ENCODE results near the gene SSC4D.

DNA sequence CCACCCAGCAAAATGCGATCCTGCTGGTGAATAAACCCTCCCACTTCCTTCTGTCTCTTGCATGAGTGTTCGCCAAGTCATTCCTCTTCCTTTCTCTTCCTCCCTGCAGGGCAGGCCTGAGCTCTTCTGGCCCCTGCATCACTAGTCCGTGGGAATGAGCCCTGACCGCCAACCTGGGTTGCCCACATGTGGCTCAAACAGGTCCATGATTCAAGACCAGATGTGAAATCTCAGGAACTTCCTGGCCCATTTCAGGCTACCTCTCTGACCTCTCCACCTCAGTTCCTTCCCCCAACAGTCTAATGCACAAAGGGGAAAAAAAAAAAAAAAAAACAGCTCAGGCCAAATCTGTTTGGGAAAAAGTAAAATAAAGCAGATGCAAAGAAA lies 45.3 kb downstream of the SSC4D start:
- TF ChIP-seq, protein P1, sequence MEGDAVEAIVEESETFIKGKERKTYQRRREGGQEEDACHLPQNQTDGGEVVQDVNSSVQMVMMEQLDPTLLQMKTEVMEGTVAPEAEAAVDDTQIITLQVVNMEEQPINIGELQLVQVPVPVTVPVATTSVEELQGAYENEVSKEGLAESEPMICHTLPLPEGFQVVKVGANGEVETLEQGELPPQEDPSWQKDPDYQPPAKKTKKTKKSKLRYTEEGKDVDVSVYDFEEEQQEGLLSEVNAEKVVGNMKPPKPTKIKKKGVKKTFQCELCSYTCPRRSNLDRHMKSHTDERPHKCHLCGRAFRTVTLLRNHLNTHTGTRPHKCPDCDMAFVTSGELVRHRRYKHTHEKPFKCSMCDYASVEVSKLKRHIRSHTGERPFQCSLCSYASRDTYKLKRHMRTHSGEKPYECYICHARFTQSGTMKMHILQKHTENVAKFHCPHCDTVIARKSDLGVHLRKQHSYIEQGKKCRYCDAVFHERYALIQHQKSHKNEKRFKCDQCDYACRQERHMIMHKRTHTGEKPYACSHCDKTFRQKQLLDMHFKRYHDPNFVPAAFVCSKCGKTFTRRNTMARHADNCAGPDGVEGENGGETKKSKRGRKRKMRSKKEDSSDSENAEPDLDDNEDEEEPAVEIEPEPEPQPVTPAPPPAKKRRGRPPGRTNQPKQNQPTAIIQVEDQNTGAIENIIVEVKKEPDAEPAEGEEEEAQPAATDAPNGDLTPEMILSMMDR (IDR thresholded peaks at IDR 0.05) = no peak
- TF ChIP-seq POLR2A (IDR thresholded peaks at IDR 0.05) (no peak), POLR2AphosphoS5 (IDR thresholded peaks at IDR 0.05) (no peak), EP300 (IDR thresholded peaks at IDR 0.05; ENCODE audit: low read depth) (no peak)

Measured in transverse colon (tissue), 4 donors.